T-helper 22 cell (primary cell): Measurements from ENCODE around the gene EME1.
"Not testable (repeated sequence)": the region's sequence is repeated elsewhere in the genome, so short reads cannot be mapped to it uniquely, and the experiment has no call there.

Experiments
- DNase-seq: peaks from one replicate; pipeline ENCODE4 v3.0.0-alpha.2; 2020; ENCODE audit warnings: low read depth

Gene EME1

DNA sequence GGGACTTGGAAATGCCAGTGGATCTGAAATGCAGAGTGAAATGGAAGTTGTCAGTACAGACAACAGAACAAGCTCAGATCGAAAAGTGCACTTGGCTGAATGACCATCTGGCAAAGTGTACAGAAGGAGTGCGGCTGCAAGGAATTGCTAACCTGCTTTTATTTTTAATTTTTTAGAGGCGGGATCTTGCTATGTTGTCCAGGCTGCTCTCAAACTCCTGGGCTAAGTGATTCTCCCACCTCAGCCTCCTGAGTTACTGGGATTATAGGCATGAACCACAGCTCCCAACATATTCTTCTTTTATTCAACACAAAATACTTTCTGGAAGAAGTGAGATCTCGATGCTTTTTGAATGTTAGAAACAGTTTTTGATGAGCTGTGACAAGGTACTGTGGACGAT lies 20.7 kb downstream of the EME1 start:
- no peak for DNase-seq

DNA sequence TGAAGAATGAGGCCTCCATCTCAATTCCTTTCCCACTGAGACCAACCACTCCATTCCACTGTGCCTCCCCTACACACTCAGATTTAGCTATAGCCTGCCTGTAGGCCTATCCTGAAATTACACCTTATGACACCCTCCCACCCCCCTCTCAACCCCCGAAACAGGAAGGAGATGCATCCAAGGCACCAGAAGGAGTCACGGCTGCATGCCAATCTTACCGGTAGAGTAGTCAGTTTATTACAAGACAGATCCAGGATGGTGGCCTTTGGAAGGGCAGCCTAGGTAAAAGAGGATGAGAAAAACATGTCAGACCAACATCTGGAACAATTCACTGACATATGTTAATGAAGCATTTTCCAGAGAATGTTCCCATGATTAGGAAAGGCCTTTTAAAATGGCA lies 21.7 kb downstream of the EME1 start:
- no peak for DNase-seq

DNA sequence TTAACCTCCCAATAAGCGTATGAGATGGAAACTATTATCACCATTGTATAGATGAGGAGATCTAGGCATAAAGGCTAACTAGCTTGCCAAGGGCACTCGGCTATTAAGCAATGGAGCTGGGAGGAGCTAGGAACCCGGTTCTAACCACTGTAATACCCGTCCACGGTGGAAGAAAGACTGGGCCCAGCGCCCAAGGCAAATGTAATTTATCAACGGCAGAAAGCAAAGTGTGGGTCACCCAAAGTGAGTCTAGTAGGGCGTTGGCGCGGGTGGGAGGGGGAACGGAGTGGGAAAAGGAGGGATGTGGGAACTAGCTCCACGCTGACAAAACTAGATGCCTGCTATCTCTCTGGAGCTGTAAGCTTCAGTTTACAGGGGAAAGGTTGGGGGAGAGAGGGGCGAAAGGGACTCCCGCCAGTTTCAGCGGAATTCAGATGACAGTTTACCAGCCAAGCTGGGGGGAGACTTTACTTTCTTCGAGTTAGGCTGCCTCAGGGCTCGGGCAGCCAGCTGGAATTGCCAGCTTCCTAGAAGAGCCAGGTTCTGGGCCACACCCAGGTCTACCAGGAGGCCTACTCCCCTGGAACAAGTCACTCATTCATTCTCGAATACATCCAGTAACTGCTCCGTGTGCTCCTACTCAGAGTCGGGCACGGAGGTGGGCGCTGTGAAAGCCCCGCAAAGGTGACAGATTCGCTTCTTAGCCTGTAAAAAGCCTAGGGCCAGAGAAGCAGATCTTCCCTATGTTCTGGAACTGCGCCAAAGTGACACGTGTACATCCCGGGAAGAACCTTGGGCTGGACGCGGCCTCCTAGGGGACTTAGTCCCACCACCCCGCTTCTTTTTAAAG lies 23.5 kb downstream of the EME1 start:
- DNase-seq, result no peak

DNA sequence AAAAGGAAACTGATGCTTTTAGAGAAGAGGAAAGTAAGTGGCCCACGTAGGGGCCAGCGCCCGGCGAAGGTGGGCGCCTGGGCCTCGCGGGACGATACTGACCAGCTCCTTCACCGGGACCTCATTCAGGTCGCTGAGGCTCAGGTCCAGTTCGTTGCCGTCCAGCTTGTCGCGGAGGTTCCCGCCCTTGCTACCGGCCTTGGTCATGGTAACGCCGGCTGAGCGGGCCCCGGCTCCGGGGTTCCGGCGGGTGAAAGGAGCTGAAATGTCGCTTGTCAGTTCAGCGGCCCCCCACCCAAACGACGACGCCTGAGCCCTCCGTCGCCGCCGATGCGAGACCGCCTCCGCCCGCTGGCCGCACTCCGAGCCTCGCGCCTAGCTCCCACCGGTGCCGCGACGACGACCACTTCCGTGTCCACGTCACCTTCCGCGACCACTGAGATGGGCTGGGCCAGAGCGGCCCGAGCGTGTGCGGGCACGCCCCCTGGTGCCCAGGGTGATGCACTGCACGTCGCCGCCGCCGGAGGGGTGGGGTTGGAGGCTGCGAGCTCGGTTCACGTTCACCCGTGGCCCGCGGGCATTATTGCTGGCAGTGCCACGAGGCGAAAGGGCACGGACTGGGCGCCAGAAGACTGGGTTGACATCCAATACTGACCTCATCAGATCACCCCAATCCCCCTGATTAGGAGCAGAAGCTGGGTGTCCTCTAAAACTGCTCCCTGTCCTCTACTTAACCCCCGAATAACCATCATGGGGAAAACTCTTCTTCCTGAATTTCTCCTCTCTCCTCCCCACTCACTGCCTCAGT lies 24.3 kb downstream of the EME1 start, which contains the start of gene LRRC59:
Gene LRRC59 (minus strand): TSS at position 413 of the 808 bp plus-strand sequence. CDS start 206 bp downstream, at position 207.
- peak; percentile 81 for DNase-seq

DNA sequence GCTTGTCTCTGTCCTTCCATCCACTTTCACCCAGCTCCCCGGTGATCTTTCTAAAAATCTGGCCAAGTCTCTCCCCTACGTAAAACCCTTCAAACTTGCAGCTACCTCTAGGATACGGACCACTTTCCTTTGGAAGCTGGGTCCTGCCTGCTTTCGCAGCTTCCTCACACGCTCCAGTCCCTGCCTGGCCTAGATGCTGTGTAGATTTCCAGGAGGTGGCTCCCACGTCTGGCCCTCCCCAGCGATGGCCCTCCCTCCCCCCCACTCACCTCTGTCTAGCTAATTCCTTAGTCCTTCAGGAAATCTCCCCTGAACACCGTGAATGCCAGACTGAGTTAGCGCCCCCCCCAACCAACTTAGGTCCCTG lies 24.9 kb downstream of the EME1 start:
- DNase-seq, result no peak

GRCh38 chr17:50398672-50399071 lies 25.6 kb downstream of the EME1 start:
- DNase-seq, result not testable (repeated sequence)

- not testable (repeated sequence) for DNase-seq
Measured at GRCh38 chr17:50399591-50399990, 26.6 kb downstream of the EME1 start.

GRCh38 chr17:50405351-50405750 lies 32.3 kb downstream of the EME1 start:
- not testable (repeated sequence) for DNase-seq

DNA sequence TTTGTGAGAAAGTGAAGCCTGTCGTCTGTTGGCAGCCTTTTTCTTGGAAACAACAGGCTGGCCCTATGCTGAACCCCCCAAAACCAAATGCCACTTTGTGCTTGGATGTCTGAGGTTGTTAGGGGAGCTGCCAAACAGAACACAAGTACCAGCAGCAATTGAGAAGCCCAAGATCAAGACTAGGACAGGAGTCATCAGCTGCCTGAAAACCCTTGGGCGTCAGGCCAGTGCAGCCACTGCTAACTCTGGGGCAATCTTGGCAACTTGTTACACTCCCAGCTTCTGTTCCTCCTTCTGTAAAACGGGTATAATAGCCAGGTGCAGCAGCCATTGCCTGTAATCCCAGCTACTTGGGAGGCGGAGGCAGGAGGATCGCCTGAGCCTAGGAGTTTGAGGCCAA lies 33.5 kb downstream of the EME1 start:
- no peak for DNase-seq

GRCh38 chr17:50407921-50408320 lies 34.9 kb downstream of the EME1 start:
- no peak for DNase-seq

DNA sequence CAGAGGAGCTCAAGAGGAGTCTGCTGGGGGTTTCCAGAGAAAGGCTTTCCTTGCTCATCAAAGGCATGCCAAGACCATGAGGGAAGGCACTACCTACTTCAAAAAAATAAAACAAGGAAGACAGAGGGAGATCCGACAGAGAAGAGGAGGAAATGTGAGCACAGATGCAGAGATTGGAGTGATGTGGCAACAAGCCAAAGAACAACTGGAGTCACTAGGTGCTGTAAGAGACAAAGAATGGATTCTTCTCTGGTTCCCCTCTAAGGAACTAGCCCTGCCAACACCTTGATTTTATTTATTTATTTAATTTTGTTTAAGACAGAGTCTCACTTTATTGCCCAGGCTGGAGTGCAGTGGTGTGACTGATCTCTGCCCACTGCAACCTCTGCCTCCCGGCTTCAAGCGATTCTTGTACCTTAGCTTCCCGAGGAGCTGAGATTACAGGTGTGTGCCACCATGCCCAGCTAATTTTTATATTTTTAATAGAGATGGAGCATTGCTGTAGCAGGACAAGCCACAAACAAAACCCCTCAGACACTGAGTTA lies 39.2 kb downstream of the EME1 start:
- DNase-seq, result no peak

DNA sequence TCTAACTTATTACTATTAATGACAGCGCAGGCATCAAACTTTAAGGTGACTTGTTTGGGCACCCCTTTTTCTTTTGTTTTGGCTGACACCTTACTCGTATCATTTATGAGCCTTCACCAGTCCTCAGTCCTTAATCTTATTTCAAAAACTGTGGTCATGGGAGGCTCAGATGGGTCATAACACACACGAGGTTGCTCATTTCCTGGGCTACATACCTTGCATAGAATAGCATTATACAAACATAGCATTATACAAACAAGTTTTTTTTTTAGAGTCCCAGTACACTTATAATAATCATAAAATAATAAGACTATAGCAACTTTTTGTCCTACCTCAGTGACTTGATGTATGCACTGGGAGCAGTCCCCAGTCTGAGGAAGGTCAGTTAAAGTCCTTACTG lies 41.8 kb downstream of the EME1 start:
- no peak for DNase-seq

GRCh38 chr17:50419577-50419976 lies 46.5 kb downstream of the EME1 start:
- not testable (repeated sequence) for DNase-seq

DNA sequence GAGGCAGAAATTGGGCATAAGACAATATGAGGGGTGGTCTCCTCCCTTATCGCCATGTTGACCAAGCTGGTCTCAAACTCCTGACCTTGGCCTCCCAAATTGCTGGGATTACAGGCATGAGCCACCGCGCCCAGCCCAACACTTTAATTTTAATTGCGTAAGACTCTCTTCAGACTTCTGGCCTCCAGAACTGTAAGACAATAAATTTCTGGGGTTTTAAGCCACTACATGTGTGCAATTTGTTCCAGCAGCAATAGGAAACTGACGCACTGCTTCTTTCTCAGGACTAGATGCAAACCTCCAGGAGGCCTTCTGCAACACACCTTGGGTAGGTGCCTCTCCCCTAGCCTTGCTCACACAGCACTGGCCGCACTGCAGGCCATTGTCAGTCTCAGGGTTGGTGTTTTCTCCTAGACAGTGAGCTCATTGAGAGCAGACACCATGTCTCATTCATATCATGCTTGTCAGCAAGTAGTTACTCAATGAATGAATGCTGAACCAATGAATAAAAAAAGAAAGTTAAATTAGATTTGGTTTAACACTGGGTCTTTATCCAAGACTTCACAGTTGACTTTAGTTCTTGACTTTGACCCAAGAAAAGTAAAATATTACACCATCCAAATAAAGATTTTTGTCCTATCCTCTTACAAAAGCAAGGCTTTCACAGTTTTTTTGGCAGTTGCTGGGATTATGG lies 47.5 kb downstream of the EME1 start:
- DNase-seq, result no peak

- no peak for DNase-seq
Measured at GRCh38 chr17:50421308-50422051, 48.5 kb downstream of the EME1 start.

DNA sequence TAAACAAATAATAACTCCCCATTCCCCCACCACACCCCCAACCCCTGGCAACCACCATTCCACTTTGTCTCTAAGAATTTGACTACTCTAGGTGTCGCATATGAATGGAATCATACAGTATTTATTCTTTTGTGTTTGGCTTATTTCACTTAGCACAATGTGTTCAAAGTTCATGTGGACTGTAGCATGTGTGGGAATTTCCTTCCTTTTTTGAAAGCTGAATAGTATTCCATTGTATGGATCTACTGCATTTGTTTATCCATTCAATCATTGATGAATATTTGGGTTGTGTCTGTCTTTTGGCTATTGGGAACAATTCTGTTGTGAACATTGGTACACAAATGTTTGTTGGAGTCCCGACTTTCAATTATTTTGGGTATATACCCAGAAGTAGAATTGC lies 49.7 kb downstream of the EME1 start:
- DNase-seq, result no peak

GRCh38 chr17:50423553-50424159 lies 50.6 kb downstream of the EME1 start:
- DNase-seq, result no peak

DNA sequence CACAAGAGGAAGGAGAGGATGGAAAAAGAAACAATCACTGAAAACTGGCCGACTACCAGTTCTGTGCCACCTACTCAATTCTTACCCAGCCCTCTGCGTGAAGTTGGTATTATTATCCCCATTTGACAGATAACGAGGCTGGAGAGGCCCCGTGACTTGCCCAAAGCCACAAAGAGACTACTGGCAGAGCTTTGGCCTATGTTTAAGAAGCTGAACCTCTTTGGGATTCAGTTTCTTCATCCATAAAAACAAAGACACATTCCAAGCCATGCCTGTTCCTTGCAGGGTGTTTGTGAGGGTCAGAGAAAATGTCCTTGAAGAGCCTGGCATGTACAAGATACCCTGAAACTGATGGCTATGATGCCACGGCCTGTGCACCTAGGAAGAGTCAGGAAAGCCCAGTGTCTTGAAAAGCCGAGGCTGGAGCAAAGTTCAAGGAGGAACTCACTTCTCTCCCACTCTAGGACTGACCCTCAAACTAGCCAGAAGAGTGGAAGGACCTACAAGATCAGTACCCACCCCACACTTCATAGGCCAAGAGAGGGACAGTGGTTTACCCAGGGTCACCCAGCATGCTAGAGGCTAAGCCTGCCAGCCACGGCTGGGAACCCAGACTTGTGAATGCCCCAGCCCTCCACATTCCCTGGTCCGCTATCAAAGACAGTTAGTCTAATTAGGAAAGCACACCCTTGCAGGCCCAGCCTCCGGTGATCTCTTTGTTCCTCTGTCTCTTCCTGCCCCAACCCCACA lies 51.4 kb downstream of the EME1 start:
- no peak for DNase-seq

- DNase-seq, result no peak
Measured at GRCh38 chr17:50424996-50425681, 52.1 kb downstream of the EME1 start.
